Right ventricle myocardium inferior (tissue), 1 donor: ENCODE measurements around the gene LDLRAD4. TPM values are rescaled to one million over a fixed set of nuclear protein-coding genes. Genes with fewer than 3 reads are reported as not detected.

Experiments
- ATAC-seq: fragments of 200-7000 bp; cut with Tn5 transposase; one replicate; pipeline ENCODE4 v1.9.1; 2020; ENCODE audit warnings: mild to moderate bottlenecking, moderate library complexity
- DNase-seq: peaks from one replicate; pipeline ENCODE4 v3.0.0; 2021; ENCODE audit errors: missing footprints
- intact Hi-C: fragments of 100-400 bp; cut with DNase I; formaldehyde crosslinking; loops from one replicate; pipeline ENCODE4 v1.11.0; 2022
- total RNA-seq: library from RNA; stranded (reverse); fragmentation: NEBNext Ultra II Directional; extraction: Animal tissue kit (Norgen Biotek cat#: 25700); gene quantifications from one replicate; pipeline ENCODE4 v1.2.1, GENCODE V29; 2021
- donor health status: DM: no; HTN: yes; CAD: no; lungs with severe emphysema.

The LDLRAD4 gene
- total RNA-seq, 1 donor from 2014 or later, result 29.6 TPM

- DNase-seq (no peak), ATAC-seq (no peak)
- intact Hi-C loops, result no loop called here
These were observed 363.1 kb downstream of the LDLRAD4 start for GRCh38 chr18:13581496-13582177.

- DNase-seq (no peak), ATAC-seq (no peak)
- intact Hi-C loops, result no loop called here
These were observed 363.7 kb downstream of the LDLRAD4 start for GRCh38 chr18:13582178-13582670.

GRCh38 chr18:13583576-13584550, 365.3 kb downstream of the LDLRAD4 start:
- intact Hi-C loops, result no loop called here
- DNase-seq, result no peak
- ATAC-seq, result peak; percentile 24

GRCh38 chr18:13584825-13585224, 366.3 kb downstream of the LDLRAD4 start:
- ATAC-seq (peak; percentile 66), DNase-seq (no peak)
- intact Hi-C loops, result no loop called here

- intact Hi-C loops, result no loop called here
- DNase-seq, result no peak
These were observed 367.0 kb downstream of the LDLRAD4 start for GRCh38 chr18:13585379-13586153.

GRCh38 chr18:13587001-13587400, 368.4 kb downstream of the LDLRAD4 start:
- no peak for ATAC-seq
- intact Hi-C loops, result no loop called here
- DNase-seq, result no peak

More at GRCh38 chr18:13585379-13586153, 367.0 kb downstream of the LDLRAD4 start:
- ATAC-seq, result no peak

GRCh38 chr18:13587477-13587876, 368.9 kb downstream of the LDLRAD4 start:
- ATAC-seq (no peak), DNase-seq (no peak)
- intact Hi-C loops, result no loop called here

GRCh38 chr18:13587937-13588336, 369.4 kb downstream of the LDLRAD4 start:
- no peak for ATAC-seq
- no peak for DNase-seq
- intact Hi-C loops, result no loop called here

GRCh38 chr18:13589316-13589715, 370.8 kb downstream of the LDLRAD4 start:
- ATAC-seq (no peak), DNase-seq (no peak)
- intact Hi-C loops, result no loop called here

GRCh38 chr18:13589943-13590342, 371.4 kb downstream of the LDLRAD4 start:
- intact Hi-C loops, result no loop called here
- ATAC-seq (no peak), DNase-seq (no peak)

- DNase-seq, result no peak
- no peak for ATAC-seq
- intact Hi-C loops, result no loop called here
These were observed 373.7 kb downstream of the LDLRAD4 start for GRCh38 chr18:13592246-13592645.

- no peak for DNase-seq
- ATAC-seq, result no peak
- intact Hi-C loops, result no loop called here
These were observed 376.0 kb downstream of the LDLRAD4 start for GRCh38 chr18:13594551-13594950.

- DNase-seq, result no peak
- intact Hi-C loops, result no loop called here
These were observed 378.5 kb downstream of the LDLRAD4 start for GRCh38 chr18:13597068-13597467.

GRCh38 chr18:13598591-13598990, 380.0 kb downstream of the LDLRAD4 start:
- DNase-seq (no peak), ATAC-seq (peak; percentile 48)
- intact Hi-C loops, result no loop called here

More at GRCh38 chr18:13597068-13597467, 378.5 kb downstream of the LDLRAD4 start:
- no peak for ATAC-seq

- ATAC-seq, result no peak
- DNase-seq, result no peak
- intact Hi-C loops, result no loop called here
These were observed 380.5 kb downstream of the LDLRAD4 start for GRCh38 chr18:13599031-13599430.

- no peak for ATAC-seq
- intact Hi-C loops, result no loop called here
- DNase-seq, result peak; percentile 55
These were observed 384.9 kb downstream of the LDLRAD4 start for GRCh38 chr18:13603304-13604019.

- no peak for DNase-seq
- intact Hi-C loops, result no loop called here
- ATAC-seq, result no peak
These were observed 386.2 kb downstream of the LDLRAD4 start for GRCh38 chr18:13604786-13605185.

GRCh38 chr18:13605477-13605876, 386.9 kb downstream of the LDLRAD4 start:
- ATAC-seq, result no peak
- DNase-seq, result no peak
- intact Hi-C loops, result no loop called here
